Limb (tissue), 2 donors: ENCODE measurements around the gene SNX20.
A peak's percentile ranks its signal among the peaks of the same experiment; 100 is the strongest.

Experiments used
- DNase-seq, 2 donors: peaks; one replicate each; pipeline ENCODE4 v3.0.0-alpha.2; 2016; ENCODE audit errors: extremely low spot score in 2 of 2

The SNX20 gene

GRCh38 chr16:50659806-50660205 is 21.3 kb downstream of the SNX20 start:
- DNase-seq: no peak

GRCh38 chr16:50657241-50657640 is 23.9 kb downstream of the SNX20 start:
- DNase-seq: no peak

DNA sequence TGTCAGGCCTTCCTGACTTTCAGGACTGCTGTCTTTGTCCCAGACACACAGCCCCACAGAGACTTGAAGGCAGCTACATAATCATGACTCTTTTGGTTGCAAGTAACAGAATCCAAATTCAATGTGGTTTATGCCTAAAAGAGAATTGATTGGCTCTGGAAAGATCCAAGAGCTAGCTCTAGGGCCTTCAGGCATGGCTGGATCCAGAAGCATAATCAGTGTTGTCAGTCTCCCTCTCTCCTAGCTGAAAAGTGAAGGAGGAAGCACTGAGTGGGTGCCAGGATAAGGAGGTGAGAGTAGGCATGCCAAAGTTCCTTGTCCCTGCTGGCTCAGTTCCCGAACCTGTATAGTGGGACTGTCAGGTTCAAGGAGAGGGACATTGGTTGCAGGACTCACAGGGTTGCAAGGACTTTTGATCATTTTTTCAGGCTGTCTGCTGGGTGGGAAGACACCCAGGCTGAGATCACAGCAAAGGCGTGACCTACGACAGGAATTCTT is 25.5 kb downstream of the SNX20 start:
- no peak for DNase-seq

- no peak for DNase-seq
These were observed 27.2 kb downstream of the SNX20 start for GRCh38 chr16:50653633-50654519.

DNA sequence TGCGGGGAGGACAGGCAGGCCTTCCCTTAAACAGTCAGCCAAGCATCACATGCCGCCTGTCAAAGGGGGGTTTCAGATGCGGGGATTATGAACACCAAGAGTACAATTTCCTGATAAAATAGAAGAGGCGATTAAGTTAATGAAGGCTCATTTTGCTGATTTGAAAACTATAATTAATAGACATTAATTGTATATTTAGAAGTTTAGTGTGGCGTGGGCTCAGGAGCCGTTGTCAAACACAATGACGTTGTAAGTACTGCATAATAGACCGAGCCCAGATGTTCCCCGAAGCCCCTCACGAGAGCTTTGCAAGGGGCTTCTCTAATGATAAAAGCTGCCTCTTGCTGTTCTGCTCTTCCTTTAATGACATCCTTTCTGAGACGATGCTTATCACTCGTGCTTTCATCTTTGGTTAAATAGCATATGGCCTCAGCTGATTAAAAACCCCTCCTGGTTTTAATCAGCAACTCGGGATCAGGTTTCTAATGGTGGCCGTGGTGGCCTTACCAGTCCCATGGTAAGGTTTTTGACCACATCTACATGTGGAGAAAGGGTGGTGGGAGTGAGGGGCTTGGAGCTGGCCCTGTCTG is 28.2 kb downstream of the SNX20 start:
- no peak for DNase-seq

GRCh38 chr16:50651835-50652438 is 29.2 kb downstream of the SNX20 start:
- no peak for DNase-seq

- DNase-seq: no peak
These were observed 34.8 kb downstream of the SNX20 start for GRCh38 chr16:50646345-50646744.

DNA sequence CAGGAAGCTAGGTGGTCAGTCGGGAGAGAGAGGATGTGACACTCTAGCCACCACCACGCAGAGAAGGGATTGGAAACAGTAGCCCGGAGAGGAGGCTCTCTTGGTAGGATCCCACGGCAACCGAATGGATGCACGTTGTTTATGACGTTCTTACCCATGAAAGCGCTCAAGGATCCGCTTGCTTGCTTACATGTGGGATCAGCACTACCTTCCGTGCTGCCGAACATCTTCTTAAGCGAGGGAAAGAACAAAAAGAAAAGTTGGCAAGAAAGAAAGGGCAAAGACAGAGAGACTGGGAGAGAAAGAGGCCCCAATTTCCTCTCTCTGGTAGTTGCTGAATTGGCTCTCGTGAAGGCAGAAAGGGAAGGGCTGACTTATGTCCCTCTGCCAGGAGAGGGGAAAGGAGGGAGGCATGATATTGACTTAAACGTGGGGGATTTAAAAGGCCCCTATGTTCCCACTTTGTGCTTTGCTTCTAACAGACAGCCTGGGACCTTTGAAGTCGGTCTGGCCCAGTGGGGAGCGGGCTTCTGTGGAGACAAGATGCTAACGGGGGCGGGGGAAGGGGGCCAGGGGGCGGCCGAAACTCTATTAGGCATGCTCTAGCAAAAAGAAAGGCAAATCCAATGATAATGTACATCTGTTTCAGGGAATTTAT is 35.4 kb downstream of the SNX20 start:
- peak; percentile 45 to 55 for DNase-seq

DNA sequence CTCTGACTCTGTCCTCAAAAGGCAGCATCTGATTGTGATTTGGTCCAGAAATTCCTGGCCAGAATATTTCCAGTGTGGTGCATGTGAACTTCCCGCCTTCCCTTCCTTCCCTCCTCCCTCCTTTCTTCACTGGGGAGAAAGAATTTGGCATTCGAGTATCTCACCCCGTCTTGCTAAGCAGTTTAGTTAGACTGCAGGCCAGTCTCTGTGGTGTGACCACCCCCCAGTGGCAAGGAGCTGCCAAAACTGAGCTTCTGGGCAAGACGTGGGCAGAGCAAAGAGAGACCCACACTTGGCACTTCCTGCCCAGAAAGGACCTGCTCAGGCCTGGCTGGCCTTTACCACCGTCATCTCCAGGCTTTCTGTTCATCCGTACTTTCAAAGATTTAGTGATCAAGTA is 36.4 kb downstream of the SNX20 start:
- DNase-seq: peak; percentile 36 to 55

DNA sequence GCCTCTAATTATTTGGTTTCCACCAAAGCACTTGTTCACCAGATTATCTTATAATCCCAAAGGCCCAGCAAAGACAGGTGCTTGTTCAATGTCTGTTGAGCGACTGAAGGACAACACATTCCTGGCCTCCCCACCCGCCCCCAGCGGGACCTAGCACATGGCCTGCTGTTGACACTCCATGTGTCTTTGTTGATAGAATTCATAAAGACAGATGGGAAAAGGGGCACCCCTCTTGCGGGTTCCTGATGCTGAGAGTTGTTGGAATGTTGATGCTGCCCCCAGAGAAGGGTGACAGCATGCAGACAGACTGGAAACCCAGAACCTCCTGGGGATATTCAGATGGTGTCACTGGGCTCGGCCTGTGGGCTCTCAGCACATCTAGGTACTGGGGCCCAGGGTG is 36.9 kb downstream of the SNX20 start:
- DNase-seq: no peak

DNA sequence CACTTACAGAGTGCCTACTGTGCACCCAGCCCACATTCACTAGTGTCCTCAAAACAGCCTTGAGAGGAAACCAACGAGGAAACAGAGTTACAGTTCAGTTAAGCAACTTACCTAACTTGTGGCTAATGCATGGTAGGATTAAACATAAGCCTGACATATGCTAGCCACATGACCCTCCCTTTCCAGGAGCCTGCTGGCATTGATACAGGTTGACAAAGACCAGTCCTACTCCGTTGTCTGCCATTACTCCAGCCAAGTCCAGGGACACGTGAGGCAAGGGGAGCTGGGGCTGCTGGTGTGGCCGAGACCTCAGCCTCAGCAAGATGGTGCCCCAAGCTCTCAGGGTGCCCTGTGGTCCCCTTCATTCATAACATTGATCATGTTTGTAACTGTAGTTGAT is 37.9 kb downstream of the SNX20 start:
- DNase-seq: no peak

- DNase-seq: no peak
These were observed 38.8 kb downstream of the SNX20 start for GRCh38 chr16:50642349-50642748.

- no peak for DNase-seq
These were observed 39.3 kb downstream of the SNX20 start for GRCh38 chr16:50641818-50642187.

- DNase-seq: no peak
These were observed 39.9 kb downstream of the SNX20 start for GRCh38 chr16:50640919-50641817.

GRCh38 chr16:50640391-50640790 is 40.7 kb downstream of the SNX20 start:
- no peak for DNase-seq

DNA sequence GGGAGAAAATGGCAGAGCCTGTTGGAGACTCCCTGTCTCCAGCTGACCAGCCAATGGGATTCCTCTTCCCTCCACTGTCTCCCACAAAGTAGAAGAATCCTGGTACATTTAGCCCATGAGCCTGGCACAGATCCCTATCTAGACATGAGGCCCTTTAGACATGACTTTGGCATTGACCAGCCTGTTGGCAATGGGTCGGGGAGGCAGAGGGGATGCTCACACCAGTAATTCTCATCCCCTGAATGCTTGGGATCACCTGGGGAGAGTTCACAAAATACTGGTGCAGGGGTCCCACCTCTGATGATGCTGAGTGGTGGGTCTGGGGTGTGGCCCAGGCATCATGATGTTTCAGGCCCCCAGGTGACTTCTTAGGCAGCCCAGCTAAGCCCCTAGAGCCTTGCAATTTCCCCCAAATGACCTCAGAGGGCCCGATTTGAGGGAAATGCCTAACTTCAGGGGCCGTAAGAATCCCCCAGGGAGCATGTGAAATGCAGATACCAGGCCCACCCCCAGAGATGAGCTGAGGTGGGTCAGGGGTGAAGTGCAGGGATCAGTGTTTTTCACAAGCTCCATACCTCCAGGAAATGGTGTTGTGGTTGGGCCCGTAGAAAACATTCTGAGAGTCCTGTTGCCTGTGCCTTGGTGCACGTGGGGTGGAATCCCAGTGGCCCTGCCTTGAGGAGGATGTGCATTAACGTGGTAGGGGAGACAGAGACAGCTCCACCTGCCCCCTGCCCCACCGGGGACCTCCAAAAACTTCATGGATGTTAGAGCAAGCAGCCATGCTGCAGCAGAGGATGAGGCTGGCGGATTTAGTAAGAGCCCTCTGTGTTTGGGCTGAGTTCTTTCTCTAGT is 42.1 kb downstream of the SNX20 start:
- no peak for DNase-seq

DNA sequence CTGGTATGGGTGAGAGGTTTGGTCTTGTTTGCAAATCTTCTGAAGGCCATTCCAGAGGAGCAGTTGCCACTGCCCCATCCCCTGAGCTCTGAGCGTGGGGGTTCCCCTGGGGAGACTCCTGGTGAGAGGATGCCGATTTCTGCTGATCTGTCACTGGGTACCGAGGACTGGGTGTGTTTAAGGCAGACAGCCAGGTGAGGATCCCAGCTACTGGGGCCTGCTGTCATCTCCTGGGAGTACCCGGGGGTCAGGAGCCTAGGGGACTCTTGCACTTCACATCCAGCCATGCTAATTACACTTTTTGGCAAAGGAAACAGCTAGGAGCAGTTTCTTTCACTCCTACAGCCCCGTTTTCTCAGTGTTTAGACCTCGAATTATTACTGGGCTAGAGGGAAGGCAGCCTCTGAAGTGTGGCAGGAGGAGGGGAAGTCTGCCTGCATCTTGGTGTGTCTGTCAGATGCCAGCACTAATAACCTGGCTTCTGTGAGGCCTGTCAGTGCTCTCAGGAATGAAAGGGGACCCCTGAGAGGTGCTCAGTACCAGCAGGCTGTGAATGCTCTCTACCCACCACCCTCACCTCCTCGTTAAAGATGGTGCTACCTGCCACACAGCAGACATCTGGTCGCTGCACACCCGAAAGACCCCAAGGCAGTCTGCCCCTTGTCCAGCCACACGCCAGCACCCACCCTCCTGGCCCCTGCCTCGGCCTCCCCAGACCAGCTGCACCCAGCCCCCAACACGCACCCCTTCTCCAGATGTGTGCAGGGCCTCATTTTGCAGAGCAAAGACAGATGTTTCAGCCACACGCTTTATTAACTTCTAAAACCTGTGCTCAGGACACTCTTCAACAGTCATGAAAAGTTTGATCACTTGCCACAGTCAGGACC is 43.2 kb downstream of the SNX20 start:
- DNase-seq: no peak

- DNase-seq: no peak
These were observed 44.2 kb downstream of the SNX20 start for GRCh38 chr16:50636753-50637374.
